Measurements from ENCODE around the gene MRM3.
"Not testable (repeated sequence)": the region's sequence is repeated elsewhere in the genome, so short reads cannot be mapped to it uniquely, and the experiment has no call there.

MRM3 gene

DNA sequence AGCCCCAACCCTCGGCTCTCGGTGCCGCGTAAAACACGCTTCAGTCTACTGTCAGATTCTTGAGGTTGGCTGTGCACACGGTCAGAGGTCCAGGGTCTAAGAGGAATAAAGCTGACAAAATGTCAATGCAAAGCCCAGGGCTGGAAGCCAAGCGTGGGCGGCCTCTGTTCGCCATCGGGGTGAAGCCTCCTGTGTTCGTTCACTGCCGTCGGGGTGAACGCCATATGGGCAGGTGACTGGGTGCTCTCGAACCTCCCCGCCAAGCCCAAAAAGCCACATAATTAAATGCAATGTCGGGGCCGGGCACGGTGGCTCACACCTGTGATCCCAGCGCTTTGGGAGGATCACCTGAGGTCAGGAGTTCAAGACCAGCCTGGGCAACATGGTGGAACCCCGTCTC is 44.6 kb downstream of the MRM3 start:
- DNase-seq: no peak

GRCh38 chr17:828761-829160 is 46.6 kb downstream of the MRM3 start:
- peak; percentile 74 for DNase-seq

GRCh38 chr17:829614-830013 is 47.5 kb downstream of the MRM3 start:
- DNase-seq: not testable (repeated sequence)

GRCh38 chr17:830381-830780 is 48.2 kb downstream of the MRM3 start:
- no peak for DNase-seq

- DNase-seq: no peak
Observed at GRCh38 chr17:830950-831349, 48.8 kb downstream of the MRM3 start.

- no peak for DNase-seq
Observed at GRCh38 chr17:834136-834535, 52.0 kb downstream of the MRM3 start.

GRCh38 chr17:835263-835662 is 53.1 kb downstream of the MRM3 start:
- peak; percentile 99 for DNase-seq

GRCh38 chr17:835721-836120 is 53.6 kb downstream of the MRM3 start:
- not testable (repeated sequence) for DNase-seq

- DNase-seq: peak; percentile 50
Observed at GRCh38 chr17:836151-836550, 54.0 kb downstream of the MRM3 start.

- no peak for DNase-seq
Observed at GRCh38 chr17:838486-838885, 56.3 kb downstream of the MRM3 start.

GRCh38 chr17:841313-841712 is 59.2 kb downstream of the MRM3 start:
- DNase-seq: no peak

Measured in fibroblast of skin of scalp (primary cell).